ENCODE measurements around the gene SCYGR5.

DNA sequence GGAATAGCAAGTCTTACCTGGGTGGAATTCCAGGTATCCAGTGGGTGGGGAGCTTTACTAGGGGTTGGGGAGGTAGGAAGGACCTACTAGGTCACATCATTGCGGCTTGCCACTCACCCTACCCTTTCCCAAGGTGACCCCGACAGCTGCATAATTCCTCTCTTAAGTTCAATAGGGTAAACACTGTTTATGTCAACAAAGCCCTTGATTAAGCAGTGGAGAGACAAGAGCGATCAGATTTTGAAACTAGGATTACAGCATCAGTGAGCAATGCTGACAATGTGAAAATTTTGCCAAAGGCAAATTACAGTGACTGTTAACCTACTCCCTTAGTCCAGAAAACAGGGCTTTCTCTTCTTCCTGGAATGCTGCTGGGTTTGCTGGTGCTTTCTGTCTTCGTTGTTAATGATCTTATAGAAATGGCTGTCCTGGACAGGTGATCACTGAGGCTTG lies 36.7 kb downstream of the SCYGR5 start:
- TF ChIP-seq, protein P1, sequence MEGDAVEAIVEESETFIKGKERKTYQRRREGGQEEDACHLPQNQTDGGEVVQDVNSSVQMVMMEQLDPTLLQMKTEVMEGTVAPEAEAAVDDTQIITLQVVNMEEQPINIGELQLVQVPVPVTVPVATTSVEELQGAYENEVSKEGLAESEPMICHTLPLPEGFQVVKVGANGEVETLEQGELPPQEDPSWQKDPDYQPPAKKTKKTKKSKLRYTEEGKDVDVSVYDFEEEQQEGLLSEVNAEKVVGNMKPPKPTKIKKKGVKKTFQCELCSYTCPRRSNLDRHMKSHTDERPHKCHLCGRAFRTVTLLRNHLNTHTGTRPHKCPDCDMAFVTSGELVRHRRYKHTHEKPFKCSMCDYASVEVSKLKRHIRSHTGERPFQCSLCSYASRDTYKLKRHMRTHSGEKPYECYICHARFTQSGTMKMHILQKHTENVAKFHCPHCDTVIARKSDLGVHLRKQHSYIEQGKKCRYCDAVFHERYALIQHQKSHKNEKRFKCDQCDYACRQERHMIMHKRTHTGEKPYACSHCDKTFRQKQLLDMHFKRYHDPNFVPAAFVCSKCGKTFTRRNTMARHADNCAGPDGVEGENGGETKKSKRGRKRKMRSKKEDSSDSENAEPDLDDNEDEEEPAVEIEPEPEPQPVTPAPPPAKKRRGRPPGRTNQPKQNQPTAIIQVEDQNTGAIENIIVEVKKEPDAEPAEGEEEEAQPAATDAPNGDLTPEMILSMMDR (IDR thresholded peaks at IDR 0.05) = no peak
- TF ChIP-seq POLR2A (IDR thresholded peaks at IDR 0.05; ENCODE audit: low read depth) = no peak
- TF ChIP-seq POLR2AphosphoS5 (IDR thresholded peaks at IDR 0.05) = no peak
- TF ChIP-seq EP300 (IDR thresholded peaks at IDR 0.05) = no peak

Data from esophagus muscularis mucosa (tissue), 4 donors.